SK-N-SH treated with all-trans-retinoic acid at 6 μM for 48 hours (cell line): ENCODE measurements around the gene KRTAP10-4.

Experiments used
- ATAC-seq: fragments of 200-7000 bp; cut with Tn5 transposase; 3 replicates; pipeline ENCODE4 v1.9.1; 2020; ENCODE audit warnings: mild to moderate bottlenecking, moderate library complexity
- ARNTL ChIP-seq: fragments of 450-650 bp; formaldehyde crosslinking; IDR thresholded peaks from 2 replicates; pipeline ENCODE4 v1.5.0; 2020; ENCODE audit warnings: low read depth, mild to moderate bottlenecking, moderate library complexity, borderline replicate concordance
- BACH2 ChIP-seq: fragments of 250-450 bp; sonication (Bioruptor Pico); IDR thresholded peaks from 2 replicates; pipeline ENCODE4 v1.9.0; 2021; ENCODE audit warnings: mild to moderate bottlenecking, borderline replicate concordance
- CSDC2 ChIP-seq: fragments of 250-450 bp; sonication (Bioruptor Pico); IDR thresholded peaks from 2 replicates; pipeline ENCODE4 v1.5.0; 2020; ENCODE audit warnings: mild to moderate bottlenecking, moderate library complexity
- ESRRG ChIP-seq: fragments of 250-450 bp; sonication (Bioruptor Pico); IDR thresholded peaks from 2 replicates; pipeline ENCODE4 v1.6.1; 2021; ENCODE audit warnings: mild to moderate bottlenecking
- ISL1 ChIP-seq: fragments of 250-450 bp; sonication (Bioruptor Pico); IDR thresholded peaks from 2 replicates; pipeline ENCODE4 v2.1.2; 2022; ENCODE audit warnings: mild to moderate bottlenecking, moderate library complexity
- OSR1 ChIP-seq: fragments of 250-450 bp; sonication (Bioruptor Pico); IDR thresholded peaks from 2 replicates; pipeline ENCODE4 v1.8.0; 2022; ENCODE audit warnings: moderate library complexity, mild to moderate bottlenecking, inconsistent platforms
- PPARA ChIP-seq: fragments of 250-450 bp; sonication (Bioruptor Pico); IDR thresholded peaks from 2 replicates; pipeline ENCODE4 v1.5.0; 2020; ENCODE audit warnings: mild to moderate bottlenecking, borderline replicate concordance
- RARB ChIP-seq: fragments of 250-450 bp; sonication (Bioruptor Pico); IDR thresholded peaks from 2 replicates; pipeline ENCODE4 v1.8.0; 2021; ENCODE audit warnings: mild to moderate bottlenecking, moderate library complexity
- SNAI2 ChIP-seq: fragments of 250-450 bp; sonication (Bioruptor Pico); IDR thresholded peaks from 2 replicates; pipeline ENCODE4 v1.5.0; 2020; ENCODE audit warnings: mild to moderate bottlenecking, moderate library complexity
- TCF4 ChIP-seq: fragments of 250-450 bp; sonication (Bioruptor Pico); IDR thresholded peaks from 2 replicates; pipeline ENCODE4 v1.8.0; 2021; ENCODE audit warnings: mild to moderate bottlenecking, moderate library complexity, borderline replicate concordance
- TSHZ2 ChIP-seq: fragments of 250-450 bp; sonication (Bioruptor Pico); IDR thresholded peaks from 2 replicates; pipeline ENCODE4 v1.5.0; 2020; ENCODE audit warnings: mild to moderate bottlenecking, moderate library complexity
- ZC3H10 ChIP-seq: fragments of 250-450 bp; sonication (Bioruptor Pico); IDR thresholded peaks from 2 replicates; pipeline ENCODE4 v1.5.1; 2021; ENCODE audit warnings: mild to moderate bottlenecking, moderate library complexity
- ZFP3 ChIP-seq: fragments of 250-450 bp; sonication (Bioruptor Pico); IDR thresholded peaks from 2 replicates; pipeline ENCODE4 v1.5.0; 2020; ENCODE audit warnings: mild to moderate bottlenecking, moderate library complexity
- ZFP30 ChIP-seq: fragments of 450-650 bp; formaldehyde crosslinking; IDR thresholded peaks from 2 replicates; pipeline ENCODE4 v1.5.0; 2022; ENCODE audit warnings: mild to moderate bottlenecking, moderate library complexity
- ZNF565 ChIP-seq: fragments of 450-650 bp; formaldehyde crosslinking; conservative IDR thresholded peaks from 2 replicates; pipeline ENCODE4 v1.5.0; 2020; ENCODE audit warnings: low read depth, mild to moderate bottlenecking, moderate library complexity
- ZNF70 ChIP-seq: fragments of 450-650 bp; formaldehyde crosslinking; IDR thresholded peaks from 2 replicates; pipeline ENCODE4 v1.5.0; 2020; ENCODE audit warnings: mild to moderate bottlenecking, moderate library complexity
- ZNF8 ChIP-seq: fragments of 450-650 bp; formaldehyde crosslinking; IDR thresholded peaks from 2 replicates; pipeline ENCODE4 v1.5.0; 2020; ENCODE audit warnings: mild to moderate bottlenecking, moderate library complexity
- TF ChIP-seq, protein P1 (sequence below): fragments of 250-450 bp; sonication (Bioruptor Pico); IDR thresholded peaks from 2 replicates; pipeline ENCODE4 v1.8.0; 2021; ENCODE audit warnings: low read depth, mild to moderate bottlenecking, moderate library complexity, borderline replicate concordance
- TF ChIP-seq, protein P2 (sequence below): fragments of 250-450 bp; sonication (Bioruptor Pico); IDR thresholded peaks from 2 replicates; pipeline ENCODE4 v1.5.1; 2020; ENCODE audit warnings: low read depth, mild to moderate bottlenecking, moderate library complexity
- TF ChIP-seq, protein P3 (sequence below): fragments of 250-450 bp; sonication (Bioruptor Pico); IDR thresholded peaks from 2 replicates; pipeline ENCODE4 v1.5.1; 2021; ENCODE audit warnings: mild to moderate bottlenecking, moderate library complexity

Gene KRTAP10-4

GRCh38 chr21:44611551-44611950, 38.0 kb downstream of the KRTAP10-4 start:
- TF ChIP-seq ISL1 (no peak), ZNF565 (CRISPR knock-in tag) (no peak), SNAI2 (no peak), ZC3H10 (no peak), OSR1 (CRISPR knock-in tag) (no peak), ZNF8 (CRISPR knock-in tag) (no peak), PPARA (CRISPR knock-in tag) (no peak), ARNTL (no peak), ZFP3 (CRISPR knock-in tag) (no peak), RARB (no peak)
- TF ChIP-seq, protein P1, sequence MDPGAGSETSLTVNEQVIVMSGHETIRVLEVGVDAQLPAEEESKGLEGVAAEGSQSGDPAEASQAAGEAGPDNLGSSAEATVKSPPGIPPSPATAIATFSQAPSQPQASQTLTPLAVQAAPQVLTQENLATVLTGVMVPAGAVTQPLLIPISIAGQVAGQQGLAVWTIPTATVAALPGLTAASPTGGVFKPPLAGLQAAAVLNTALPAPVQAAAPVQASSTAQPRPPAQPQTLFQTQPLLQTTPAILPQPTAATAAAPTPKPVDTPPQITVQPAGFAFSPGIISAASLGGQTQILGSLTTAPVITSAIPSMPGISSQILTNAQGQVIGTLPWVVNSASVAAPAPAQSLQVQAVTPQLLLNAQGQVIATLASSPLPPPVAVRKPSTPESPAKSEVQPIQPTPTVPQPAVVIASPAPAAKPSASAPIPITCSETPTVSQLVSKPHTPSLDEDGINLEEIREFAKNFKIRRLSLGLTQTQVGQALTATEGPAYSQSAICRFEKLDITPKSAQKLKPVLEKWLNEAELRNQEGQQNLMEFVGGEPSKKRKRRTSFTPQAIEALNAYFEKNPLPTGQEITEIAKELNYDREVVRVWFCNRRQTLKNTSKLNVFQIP (CRISPR knock-in tag), result no peak
- TF ChIP-seq, protein P2, sequence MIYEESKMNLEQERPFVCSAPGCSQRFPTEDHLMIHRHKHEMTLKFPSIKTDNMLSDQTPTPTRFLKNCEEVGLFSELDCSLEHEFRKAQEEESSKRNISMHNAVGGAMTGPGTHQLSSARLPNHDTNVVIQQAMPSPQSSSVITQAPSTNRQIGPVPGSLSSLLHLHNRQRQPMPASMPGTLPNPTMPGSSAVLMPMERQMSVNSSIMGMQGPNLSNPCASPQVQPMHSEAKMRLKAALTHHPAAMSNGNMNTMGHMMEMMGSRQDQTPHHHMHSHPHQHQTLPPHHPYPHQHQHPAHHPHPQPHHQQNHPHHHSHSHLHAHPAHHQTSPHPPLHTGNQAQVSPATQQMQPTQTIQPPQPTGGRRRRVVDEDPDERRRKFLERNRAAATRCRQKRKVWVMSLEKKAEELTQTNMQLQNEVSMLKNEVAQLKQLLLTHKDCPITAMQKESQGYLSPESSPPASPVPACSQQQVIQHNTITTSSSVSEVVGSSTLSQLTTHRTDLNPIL, result no peak
- no peak for ATAC-seq

- ATAC-seq, result no peak
- TF ChIP-seq ZNF8 (CRISPR knock-in tag), result no peak
- TF ChIP-seq, protein P2, result no peak
- no peak for TF ChIP-seq ZNF565 (CRISPR knock-in tag)
- TF ChIP-seq SNAI2, result no peak
- no peak for TF ChIP-seq TSHZ2 (CRISPR knock-in tag)
- TF ChIP-seq ISL1, result no peak
- TF ChIP-seq ESRRG (CRISPR knock-in tag), result no peak
- no peak for TF ChIP-seq ZFP3 (CRISPR knock-in tag)
- TF ChIP-seq, protein P3, sequence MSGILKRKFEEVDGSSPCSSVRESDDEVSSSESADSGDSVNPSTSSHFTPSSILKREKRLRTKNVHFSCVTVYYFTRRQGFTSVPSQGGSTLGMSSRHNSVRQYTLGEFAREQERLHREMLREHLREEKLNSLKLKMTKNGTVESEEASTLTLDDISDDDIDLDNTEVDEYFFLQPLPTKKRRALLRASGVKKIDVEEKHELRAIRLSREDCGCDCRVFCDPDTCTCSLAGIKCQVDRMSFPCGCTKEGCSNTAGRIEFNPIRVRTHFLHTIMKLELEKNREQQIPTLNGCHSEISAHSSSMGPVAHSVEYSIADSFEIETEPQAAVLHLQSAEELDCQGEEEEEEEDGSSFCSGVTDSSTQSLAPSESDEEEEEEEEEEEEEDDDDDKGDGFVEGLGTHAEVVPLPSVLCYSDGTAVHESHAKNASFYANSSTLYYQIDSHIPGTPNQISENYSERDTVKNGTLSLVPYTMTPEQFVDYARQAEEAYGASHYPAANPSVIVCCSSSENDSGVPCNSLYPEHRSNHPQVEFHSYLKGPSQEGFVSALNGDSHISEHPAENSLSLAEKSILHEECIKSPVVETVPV, result no peak
- TF ChIP-seq ZFP30, result no peak
- TF ChIP-seq BACH2 (CRISPR knock-in tag), result no peak
- TF ChIP-seq ZNF70 (CRISPR knock-in tag), result no peak
- no peak for TF ChIP-seq CSDC2 (CRISPR knock-in tag)
- TF ChIP-seq, protein P1 (CRISPR knock-in tag), result no peak
- no peak for TF ChIP-seq TCF4 (CRISPR knock-in tag)
- no peak for TF ChIP-seq OSR1 (CRISPR knock-in tag)
- no peak for TF ChIP-seq ARNTL
- TF ChIP-seq RARB, result no peak
- TF ChIP-seq ZC3H10, result no peak
- TF ChIP-seq PPARA (CRISPR knock-in tag), result no peak
Measured at GRCh38 chr21:44612029-44612486, 38.5 kb downstream of the KRTAP10-4 start, which contains the start of gene KRTAP10-8. Gene KRTAP10-8, plus strand, starts transcription at chr21:44612079. Its CDS starts 22 bp downstream, at chr21:44612101.
